H1 (cell line): Measurements from ENCODE around the gene MUC2. TPM values are rescaled to one million over a fixed set of nuclear protein-coding genes. Genes with fewer than 3 reads are reported as not detected.

Source experiments
- CTCF ChIA-PET: fragments of 300-600 bp; sonication (Branson Sonifier 250); formaldehyde crosslinking; loops from one replicate; lab custom pipeline; 2021; ENCODE audit not compliant: partially characterized antibody; lab: Charles Lee
- POLR2A ChIA-PET: fragments of 300-600 bp; sonication (Branson Sonifier 250); formaldehyde crosslinking; loops from one replicate; lab custom pipeline; 2021; ENCODE audit warnings: inconsistent platforms; ENCODE audit not compliant: partially characterized antibody; lab: Charles Lee
- DNase-seq, 2 experiments: peaks; one replicate each; pipeline versions ENCODE4 v3.0.0 to v3.0.0-alpha.2; 2010 to 2022; ENCODE audit warnings: low spot score in 2 of 2, low read depth in 1 of 2, mixed read lengths in 1 of 2
- FAIRE-seq: peaks from 2 replicates; lab custom pipeline; 2011; peaks lifted over from hg19 to GRCh38; lab: Jason Lieb, UNC
- H2AFZ ChIP-seq: 2 replicates; pipeline ENCODE4 v1.8.1; 2012; ENCODE audit warnings: low read length, inconsistent platforms
- H2AK5ac ChIP-seq: 2 replicates; pipeline ENCODE4 v1.6.1; 2013; ENCODE audit warnings: low read depth, low read length
- H2BK120ac ChIP-seq: replicated peaks from 2 replicates; pipeline ENCODE3; 2013; ENCODE audit warnings: low read depth, low read length, inconsistent platforms
- H2BK12ac ChIP-seq: 2 replicates; pipeline ENCODE4 v1.6.1; 2013; ENCODE audit warnings: low read depth, low read length
- H2BK15ac ChIP-seq: 2 replicates; pipeline ENCODE4 v1.6.1; 2013; ENCODE audit warnings: low read length
- H2BK20ac ChIP-seq: 2 replicates; pipeline ENCODE4 v1.6.1; 2013; ENCODE audit warnings: low read length
- H2BK5ac ChIP-seq: 2 replicates; pipeline ENCODE4 v1.6.1; 2013; ENCODE audit warnings: low read depth, low read length
- H3K14ac ChIP-seq: 2 replicates; pipeline ENCODE4 v1.6.1; 2013; ENCODE audit warnings: inconsistent platforms; ENCODE audit not compliant: insufficient read length
- H3K18ac ChIP-seq: 2 replicates; pipeline ENCODE4 v1.6.1; 2013; ENCODE audit warnings: low read length; ENCODE audit errors: extremely low read depth
- H3K23ac ChIP-seq: 2 replicates; pipeline ENCODE4 v1.6.1; 2013; ENCODE audit warnings: inconsistent platforms; ENCODE audit not compliant: insufficient read length
- H3K23me2 ChIP-seq: 2 replicates; pipeline ENCODE4 v1.6.1; 2013; ENCODE audit warnings: low read depth, low read length
- H3K27ac ChIP-seq: 2 replicates; pipeline ENCODE4 v1.6.1; 2011; ENCODE audit warnings: low read depth, low read length, inconsistent platforms
- H3K27me3 ChIP-seq, 4 experiments: replicated peaks in 1 of 4; 1 replicate in 1 of 4; 2 replicates in 3 of 4; pipeline versions ENCODE4 v1.6.1 to v1.8.1; 2011 to 2013; ENCODE audit warnings: low read length in 3 of 4, mild to moderate bottlenecking in 3 of 4, inconsistent platforms in 2 of 4, mixed read lengths in 2 of 4, moderate library complexity in 1 of 4; ENCODE audit not compliant: control insufficient read depth in 3 of 4, insufficient read depth in 3 of 4; ENCODE audit errors: extremely low read depth in 1 of 4
- H3K36me3 ChIP-seq, 4 experiments: 2 replicates each; pipeline versions ENCODE4 v1.6.1 to v1.8.1; 2011 to 2013; ENCODE audit warnings: mild to moderate bottlenecking in 4 of 4, low read length in 3 of 4, moderate library complexity in 2 of 4, control low read depth in 1 of 4, inconsistent platforms in 1 of 4; ENCODE audit not compliant: insufficient read depth in 4 of 4, control insufficient read depth in 2 of 4
- H3K4ac ChIP-seq: replicated peaks from 2 replicates; pipeline ENCODE3; 2013; ENCODE audit warnings: low read length, low read depth, mixed read lengths, inconsistent platforms; ENCODE audit not compliant: insufficient read length
- H3K4me1 ChIP-seq, 4 experiments: replicated peaks in 1 of 4; 1 replicate in 1 of 4; 2 replicates in 3 of 4; pipeline versions ENCODE4 v1.6.1 to v1.8.1; 2011 to 2013; ENCODE audit warnings: low read length in 3 of 4, inconsistent platforms in 2 of 4, mixed read lengths in 1 of 4; ENCODE audit not compliant: insufficient read depth in 4 of 4, control insufficient read depth in 3 of 4
- H3K4me2 ChIP-seq, 2 experiments: 2 replicates each; pipeline versions ENCODE4 v1.6.1 to v1.8.1; 2011 to 2013; ENCODE audit warnings: low read depth in 2 of 2, low read length in 2 of 2, control low read depth in 1 of 2, inconsistent platforms in 1 of 2, mild to moderate bottlenecking in 1 of 2; ENCODE audit not compliant: insufficient read depth in 1 of 2
- H3K4me3 ChIP-seq, 4 experiments: fragments of 200-600, 300-600 bp in 1 of 4; sonication (generic), shearing (Covaris generic), sonication (Bioruptor Twin) in 1 of 4; 2 replicates each; pipeline versions ENCODE4 v1.5.1 to v1.8.1; 2011 to 2016; ENCODE audit warnings: low read length in 4 of 4, low read depth in 3 of 4, control low read depth in 2 of 4, inconsistent platforms in 2 of 4, mild to moderate bottlenecking in 2 of 4, mixed read lengths in 1 of 4, moderate library complexity in 1 of 4; ENCODE audit not compliant: insufficient read depth in 2 of 4; ENCODE audit errors: extremely low read depth in 1 of 4
- H3K56ac ChIP-seq: replicated peaks from 2 replicates; pipeline ENCODE3; 2013; ENCODE audit warnings: low read depth, mild to moderate bottlenecking, mixed read lengths, low read length, inconsistent platforms; ENCODE audit not compliant: insufficient read length
- H3K79me1 ChIP-seq: 2 replicates; pipeline ENCODE4 v1.6.1; 2013; ENCODE audit warnings: low read depth, low read length, control low read depth
- H3K79me2 ChIP-seq, 2 experiments: 2 replicates each; pipeline versions ENCODE4 v1.6.1 to v1.8.1; 2012 to 2013; ENCODE audit warnings: low read length in 2 of 2, mild to moderate bottlenecking in 2 of 2, inconsistent platforms in 1 of 2; ENCODE audit not compliant: insufficient read depth in 2 of 2, control insufficient read depth in 1 of 2
- H3K9ac ChIP-seq, 4 experiments: replicated peaks in 1 of 4; 1 replicate in 1 of 4; 2 replicates in 3 of 4; pipeline versions ENCODE4 v1.6.1 to v1.8.1; 2011 to 2013; ENCODE audit warnings: low read depth in 3 of 4, low read length in 3 of 4, control low read depth in 2 of 4, mild to moderate bottlenecking in 2 of 4, moderate library complexity in 2 of 4, inconsistent platforms in 1 of 4; ENCODE audit errors: extremely low read depth in 1 of 4
- H3K9me3 ChIP-seq, 2 experiments: 2 replicates each; pipeline versions ENCODE4 v1.6.1 to v1.8.1; 2012 to 2013; ENCODE audit warnings: mild to moderate bottlenecking in 2 of 2, moderate library complexity in 2 of 2, control low read depth in 1 of 2, inconsistent platforms in 1 of 2, low read depth in 1 of 2, low read length in 1 of 2, mixed read lengths in 1 of 2; ENCODE audit not compliant: insufficient read depth in 2 of 2
- H4K20me1 ChIP-seq, 2 experiments: replicated peaks in 1 of 2; 2 replicates each; pipeline versions ENCODE3 to v1.8.1; 2011 to 2013; ENCODE audit warnings: inconsistent platforms in 2 of 2, low read length in 2 of 2, mild to moderate bottlenecking in 1 of 2; ENCODE audit not compliant: insufficient read depth in 2 of 2, control insufficient read depth in 1 of 2
- H4K5ac ChIP-seq: 2 replicates; pipeline ENCODE4 v1.6.1; 2013; ENCODE audit warnings: low read length, low read depth, mixed read lengths, inconsistent platforms; ENCODE audit not compliant: insufficient read length
- H4K8ac ChIP-seq: 2 replicates; pipeline ENCODE4 v1.8.0; 2013; ENCODE audit warnings: mild to moderate bottlenecking, moderate library complexity, low read length, inconsistent platforms; ENCODE audit not compliant: insufficient read depth; ENCODE audit errors: extremely low read depth
- H4K91ac ChIP-seq: replicated peaks from 2 replicates; pipeline ENCODE3; 2013; ENCODE audit warnings: low read length, mixed read lengths, inconsistent platforms; ENCODE audit not compliant: insufficient read length
- ASH2L ChIP-seq: fragments of 200-600, 300-600 bp; sonication (generic); IDR thresholded peaks from one replicate; pipeline ENCODE4 v1.7.1; 2017; ENCODE audit warnings: low read length
- BACH1 ChIP-seq: IDR thresholded peaks from 2 replicates; pipeline ENCODE4 v1.6.1; 2012; ENCODE audit warnings: low read length, improper control_type of control experiment
- CREB1 ChIP-seq: IDR thresholded peaks from 2 replicates; pipeline ENCODE4 v1.6.1; 2012; ENCODE audit warnings: inconsistent platforms
- EZH2 ChIP-seq: fragments of 200-600 bp; sonication (generic); IDR thresholded peaks from 2 replicates; pipeline ENCODE4 v1.7.1; 2012; ENCODE audit warnings: low read depth, mild to moderate bottlenecking, moderate library complexity, low read length, inconsistent platforms; ENCODE audit not compliant: severe bottlenecking
- GABPA ChIP-seq: IDR thresholded peaks from 2 replicates; pipeline ENCODE4 v1.6.1; 2011; ENCODE audit warnings: mild to moderate bottlenecking, low read length, moderate library complexity, borderline replicate concordance; ENCODE audit not compliant: insufficient read depth
- JUN ChIP-seq: IDR thresholded peaks from 2 replicates; pipeline ENCODE4 v1.6.1; 2011; ENCODE audit warnings: low read depth, mild to moderate bottlenecking, improper control_type of control experiment, low read length
- JUND ChIP-seq: IDR thresholded peaks from 2 replicates; pipeline ENCODE4 v1.6.1; 2011; ENCODE audit warnings: mild to moderate bottlenecking, improper control_type of control experiment, low read length
- KDM4A ChIP-seq: IDR thresholded peaks from one replicate; pipeline ENCODE4 v1.7.1; 2012; ENCODE audit warnings: low read depth, mild to moderate bottlenecking, moderate library complexity, low read length, inconsistent platforms; ENCODE audit not compliant: severe bottlenecking
- POLR2A ChIP-seq, 2 experiments: IDR thresholded peaks; 1 replicate in 1 of 2; 2 replicates in 1 of 2; pipeline ENCODE4 v1.6.1; 2011; ENCODE audit warnings: low read depth in 2 of 2, low read length in 2 of 2, mild to moderate bottlenecking in 2 of 2; ENCODE audit errors: control extremely low read depth in 1 of 2
- RAD21 ChIP-seq, 2 experiments: IDR thresholded peaks in 1 of 2; conservative IDR thresholded peaks in 1 of 2; 2 replicates each; pipeline ENCODE4 v1.6.1; 2011; ENCODE audit warnings: low read depth in 2 of 2, low read length in 2 of 2, improper control_type of control experiment in 1 of 2, inconsistent platforms in 1 of 2, mild to moderate bottlenecking in 1 of 2, moderate library complexity in 1 of 2
- RBBP5 ChIP-seq: IDR thresholded peaks from 2 replicates; pipeline ENCODE4 v1.7.1; 2012; ENCODE audit warnings: low read depth, mild to moderate bottlenecking, inconsistent platforms, low read length, moderate library complexity, borderline replicate concordance
- RXRA ChIP-seq: IDR thresholded peaks from 2 replicates; pipeline ENCODE4 v1.6.1; 2011; ENCODE audit warnings: low read depth, mild to moderate bottlenecking, low read length, moderate library complexity; ENCODE audit not compliant: insufficient read depth
- SIX5 ChIP-seq: IDR thresholded peaks from 2 replicates; pipeline ENCODE4 v1.6.1; 2011; ENCODE audit warnings: mild to moderate bottlenecking, low read depth, low read length
- YY1 ChIP-seq: IDR thresholded peaks from 2 replicates; pipeline ENCODE4 v1.6.1; 2011; ENCODE audit warnings: low read depth, mild to moderate bottlenecking, low read length
- WGBS, 2 experiments: shearing (Covaris generic) in 1 of 2; methylation state at CpG; one replicate each; pipeline versions ENCODE4 v1.1.6 to v1.1.7; 2013 to 2015; ENCODE audit warnings: low lambda C conversion rate in 2 of 2, mixed read lengths in 2 of 2, inconsistent platforms in 1 of 2, low coverage in 1 of 2, missing lambda C conversion rate in 1 of 2; ENCODE audit not compliant: insufficient replicate concordance in 2 of 2, insufficient coverage in 1 of 2, insufficient read length in 1 of 2; ENCODE audit errors: extremely low coverage in 1 of 2, missing lambda C conversion rate in 1 of 2; 5-methylcytosine and 5-hydroxymethylcytosine counted together
- polyA plus RNA-seq, 7 experiments: library from polyadenylated mRNA; depleted of rRNA in 3 of 7; stranded (reverse) in 5 of 7; unstranded in 2 of 7; fragments of >200 nt in 5 of 7; fragments of 200-250 nt in 2 of 7; gene quantifications; 1 replicate in 5 of 7; 2 replicates in 1 of 7; 4 replicates in 1 of 7; pipeline versions ENCODE4 v1.2.1 to v1.2.3, GENCODE V29; 2011 to 2013; ENCODE audit warnings: missing spikeins in 2 of 7, mixed read lengths in 2 of 7
- total RNA-seq: library from RNA; stranded (reverse); fragmentation: NEBNext Ultra II Directional; extraction: Animal tissue kit (Norgen Biotek cat#: 25700); gene quantifications from 2 replicates; pipeline ENCODE4 v1.2.1, GENCODE V29; 2021

MUC2 gene
- total and polyA plus RNA-seq, 2 of the 8 experiments (the other 6 are each of a cell fraction or from before 2014, with no cell fraction given) = not detected

- no peak overlapping the region for H4K91ac ChIP-seq
- H2BK20ac ChIP-seq = no peak overlapping the region
- H2AK5ac ChIP-seq = no peak overlapping the region
- H2BK120ac ChIP-seq = no peak overlapping the region
- H3K9ac ChIP-seq = no peak overlapping the region
- DNase-seq = no peak
- H3K27ac ChIP-seq = no peak overlapping the region
- no peaks in the 10 kb centered on the region; a peak in 1 of 7 replicates for H3K27me3 ChIP-seq
- H2AFZ ChIP-seq = no peak overlapping the region
- no peaks in the 10 kb centered on the region for H3K79me1 ChIP-seq
- no peaks in the 10 kb centered on the region for H3K9me3 ChIP-seq
- 93% methylated on average over 13 of the region's 18 CpGs; no CpG with 5 or more reads in 1 of the 2 experiments for WGBS, 2 experiments
- H3K18ac ChIP-seq = no peak overlapping the region
- H4K5ac ChIP-seq = no peak overlapping the region
- peaks cover 0 to 3% of the 10 kb centered on the region in 2 experiments for H4K20me1 ChIP-seq
- no peak for FAIRE-seq
- ChIA-PET POLR2A (interaction anchor here (0.6 to 1.5 kb wide), 5 partner anchors 14 to 183 kb away, joined by 3 read pairs; no protein-coding TSS in a partner anchor), CTCF (interaction anchor here (0.8 to 5.0 kb wide), 6 partner anchors 8 to 144 kb away, joined by 3 to 22 read pairs (median 5); no protein-coding TSS in a partner anchor)
- no peak overlapping the region for H3K4me3 ChIP-seq
- no peaks in the 10 kb centered on the region; the same call in 1 of the 2 replicates for H3K23me2 ChIP-seq
- H3K23ac ChIP-seq = no peak overlapping the region
- no peak overlapping the region for H2BK5ac ChIP-seq
- H3K56ac ChIP-seq = no peak overlapping the region
- H4K8ac ChIP-seq = no peak overlapping the region
- no peak overlapping the region for H2BK15ac ChIP-seq
- no peak overlapping the region for H3K14ac ChIP-seq
- no peak overlapping the region for H2BK12ac ChIP-seq
- no peaks in the 10 kb centered on the region for H3K79me2 ChIP-seq
- H3K36me3 ChIP-seq = no peaks in the 10 kb centered on the region
- H3K4me2 ChIP-seq = no peak overlapping the region
- H3K4ac ChIP-seq = no peak overlapping the region
- no peaks in the 10 kb centered on the region; a peak in 1 of 7 replicates for H3K4me1 ChIP-seq
- TF ChIP-seq JUN (no peak), RXRA (no peak), RAD21 (IDR thresholded peaks at IDR 0.05 in 1 of 2, conservative IDR thresholded peaks at IDR 0.05 in 1 of 2; ENCODE audit: low read depth in 2 of 2, low read length in 2 of 2) (no peak), POLR2A (IDR thresholded peaks at IDR 0.05; ENCODE audit: control extremely low read depth in 1 of 2, low read depth in 2 of 2, low read length in 2 of 2) (no peak), ASH2L (no peak), CREB1 (no peak), JUND (no peak), GABPA (no peak), KDM4A (no peak), BACH1 (no peak), YY1 (no peak), RBBP5 (no peak), EZH2 (no peak), SIX5 (no peak)
Measured at GRCh38 chr11:1041936-1042608, 32.6 kb upstream of the MUC2 start.
